ENCODE data around the gene ARHGEF11.
"Not testable (repeated sequence)": the region's sequence is repeated elsewhere in the genome, so short reads cannot be mapped to it uniquely, and the experiment has no call there.

Gene ARHGEF11

GRCh38 chr1:156927215-156928042 lies 118.1 kb downstream of the ARHGEF11 start:
- DNase-seq: peak; percentile 23

GRCh38 chr1:156926695-156927094 lies 118.8 kb downstream of the ARHGEF11 start:
- not testable (repeated sequence) for DNase-seq

GRCh38 chr1:156926175-156926574 lies 119.4 kb downstream of the ARHGEF11 start:
- DNase-seq: no peak

- DNase-seq: no peak
Observed at GRCh38 chr1:156925154-156926010, 120.2 kb downstream of the ARHGEF11 start.

GRCh38 chr1:156924478-156925153 lies 120.9 kb downstream of the ARHGEF11 start:
- no peak for DNase-seq

- DNase-seq: no peak
Observed at GRCh38 chr1:156923670-156924477, 121.7 kb downstream of the ARHGEF11 start.

- DNase-seq: no peak
Observed at GRCh38 chr1:156922986-156923669, 122.4 kb downstream of the ARHGEF11 start.

GRCh38 chr1:156921053-156921529 lies 124.5 kb downstream of the ARHGEF11 start:
- DNase-seq: no peak

- DNase-seq: peak; percentile 10
Observed at GRCh38 chr1:156920233-156921052, 125.1 kb downstream of the ARHGEF11 start, which contains the start of gene LRRC71. Gene LRRC71 (plus strand): TSS chr1:156920632. CDS start chr1:156920804, 172 bp downstream.

- no peak for DNase-seq
Observed at GRCh38 chr1:156914440-156914856, 131.1 kb downstream of the ARHGEF11 start.

GRCh38 chr1:156913809-156914387 lies 131.6 kb downstream of the ARHGEF11 start:
- DNase-seq: no peak

- DNase-seq: no peak
Observed at GRCh38 chr1:156912861-156913808, 132.4 kb downstream of the ARHGEF11 start.

- no peak for DNase-seq
Observed at GRCh38 chr1:156912310-156912709, 133.2 kb downstream of the ARHGEF11 start.

- DNase-seq: no peak
Observed at GRCh38 chr1:156911577-156912298, 133.8 kb downstream of the ARHGEF11 start.

GRCh38 chr1:156910309-156910782 lies 135.2 kb downstream of the ARHGEF11 start:
- no peak for DNase-seq

- no peak for DNase-seq
Observed at GRCh38 chr1:156909671-156910070, 135.9 kb downstream of the ARHGEF11 start.

- DNase-seq: no peak
Observed at GRCh38 chr1:156908955-156909354, 136.6 kb downstream of the ARHGEF11 start.

GRCh38 chr1:156908541-156908940 lies 137.0 kb downstream of the ARHGEF11 start:
- DNase-seq: no peak
